ENCODE measurements around the gene INHBA.

INHBA gene

DNA sequence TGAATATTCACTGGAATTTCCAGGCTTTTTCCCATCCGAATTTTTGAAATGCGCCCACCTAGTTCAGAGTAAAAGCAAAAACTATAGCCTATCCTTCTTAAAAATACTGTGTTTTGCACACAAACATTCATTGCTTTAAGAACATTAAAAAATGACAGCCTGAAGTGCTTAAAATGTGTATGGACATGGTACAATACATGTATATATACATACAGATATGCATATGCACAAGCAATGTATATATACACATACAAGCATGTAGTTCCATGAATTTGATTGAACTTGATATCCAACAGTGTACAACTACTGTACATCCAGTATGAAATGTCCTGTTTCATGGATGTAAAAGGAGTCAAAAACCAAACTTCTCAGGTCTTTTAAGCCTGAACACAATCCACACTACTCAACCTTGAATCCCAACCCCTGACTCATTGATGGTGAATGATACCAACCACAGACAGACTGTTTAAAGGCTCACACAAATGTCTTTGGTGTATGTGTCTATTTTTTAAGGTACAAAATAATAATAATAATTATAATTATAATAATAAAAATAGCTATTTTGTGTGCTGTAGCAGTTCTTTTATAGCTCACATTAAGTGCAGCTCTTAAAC, 14.8 kb downstream of the INHBA start:
- Histone ChIP-seq H3K9ac (ENCODE audit: low read length in 2 of 2) (no peak overlapping the region), H3K27ac (ENCODE audit: low read length) (no peak overlapping the region), H3K4me3 (ENCODE audit: low read length in 2 of 2) (no peak overlapping the region), H3K4me1 (ENCODE audit: control insufficient read depth, insufficient read depth, low read length) (peaks cover 15% of the 10 kb centered on the region), H3K27me3 (ENCODE audit: control insufficient read depth in 1 of 2, insufficient read depth in 2 of 2, low read length in 2 of 2) (no peaks in the 10 kb centered on the region), H3K36me3 (ENCODE audit: control insufficient read depth in 2 of 2, insufficient read depth in 2 of 2, low read length in 2 of 2) (peaks cover 0 to 8% of the 10 kb centered on the region in 2 donors), H3K9me3 (ENCODE audit: control insufficient read depth in 2 of 2, low read length in 2 of 2) (no peaks in the 10 kb centered on the region)

DNA sequence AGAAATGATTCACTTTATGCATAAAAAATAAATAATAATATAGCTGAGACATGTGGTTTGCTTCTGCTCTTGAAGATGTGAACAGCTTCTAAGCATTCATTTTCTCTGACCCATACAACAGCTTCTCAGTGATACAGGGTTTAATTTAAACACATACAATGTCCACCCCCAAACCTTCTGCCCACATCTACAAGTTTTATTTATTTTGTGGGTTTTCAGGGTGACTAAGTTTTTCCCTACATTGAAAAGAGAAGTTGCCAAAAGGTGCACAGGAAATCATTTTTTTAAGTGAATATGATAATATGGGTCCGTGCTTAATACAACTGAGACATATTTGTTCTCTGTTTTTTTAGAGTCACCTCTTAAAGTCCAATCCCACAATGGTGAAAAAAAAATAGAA, 17.2 kb downstream of the INHBA start:
- Histone ChIP-seq H3K4me1 (ENCODE audit: control insufficient read depth, insufficient read depth, low read length) (no peaks in the 10 kb centered on the region), H3K27ac (ENCODE audit: low read length) (no peak overlapping the region), H3K27me3 (ENCODE audit: control insufficient read depth in 1 of 2, insufficient read depth in 2 of 2, low read length in 2 of 2) (no peaks in the 10 kb centered on the region), H3K9ac (ENCODE audit: low read length in 2 of 2) (no peak overlapping the region), H3K4me3 (ENCODE audit: low read length in 2 of 2) (no peak overlapping the region), H3K9me3 (ENCODE audit: control insufficient read depth in 2 of 2, low read length in 2 of 2) (no peaks in the 10 kb centered on the region), H3K36me3 (ENCODE audit: control insufficient read depth in 2 of 2, insufficient read depth in 2 of 2, low read length in 2 of 2) (peaks cover 0 to 8% of the 10 kb centered on the region in 2 donors)

GRCh38 chr7:41682422-41682821, 20.5 kb downstream of the INHBA start:
- no peaks in the 10 kb centered on the region for H3K4me1 ChIP-seq (ENCODE audit: control insufficient read depth, insufficient read depth, low read length)
- no peaks in the 10 kb centered on the region for H3K36me3 ChIP-seq (ENCODE audit: control insufficient read depth in 2 of 2, insufficient read depth in 2 of 2, low read length in 2 of 2)
- no peaks in the 10 kb centered on the region for H3K27me3 ChIP-seq (ENCODE audit: control insufficient read depth in 1 of 2, insufficient read depth in 2 of 2, low read length in 2 of 2)
- no peak overlapping the region for H3K27ac ChIP-seq (ENCODE audit: low read length)
- H3K9me3 ChIP-seq (ENCODE audit: control insufficient read depth in 2 of 2, low read length in 2 of 2): no peaks in the 10 kb centered on the region
- no peak overlapping the region for H3K4me3 ChIP-seq (ENCODE audit: low read length in 2 of 2)
- H3K9ac ChIP-seq (ENCODE audit: low read length in 2 of 2): no peak overlapping the region

DNA sequence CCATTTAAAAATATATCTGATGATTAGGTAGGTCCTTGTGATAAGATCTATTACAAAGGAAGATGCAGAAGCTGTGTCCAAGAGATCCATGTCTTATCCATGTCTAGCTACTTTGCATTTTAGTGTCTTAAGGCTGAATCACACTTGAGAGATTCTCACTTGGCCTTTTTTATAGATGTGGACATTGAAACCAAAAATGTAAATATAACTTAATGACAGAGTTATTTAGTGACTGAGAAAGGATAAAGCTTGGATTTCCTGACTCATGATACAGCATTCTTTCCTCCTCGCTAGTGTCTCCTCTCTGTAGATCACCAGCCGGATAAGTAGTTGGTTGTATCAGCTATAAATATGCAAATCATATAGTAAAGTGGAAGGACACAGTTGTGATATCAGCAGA, 23.3 kb downstream of the INHBA start:
- Histone ChIP-seq H3K27ac (ENCODE audit: low read length) (no peak overlapping the region), H3K36me3 (ENCODE audit: control insufficient read depth in 2 of 2, insufficient read depth in 2 of 2, low read length in 2 of 2) (no peaks in the 10 kb centered on the region), H3K4me3 (ENCODE audit: low read length in 2 of 2) (no peak overlapping the region), H3K9ac (ENCODE audit: low read length in 2 of 2) (no peak overlapping the region), H3K4me1 (ENCODE audit: control insufficient read depth, insufficient read depth, low read length) (no peaks in the 10 kb centered on the region), H3K9me3 (ENCODE audit: control insufficient read depth in 2 of 2, low read length in 2 of 2) (no peaks in the 10 kb centered on the region), H3K27me3 (ENCODE audit: control insufficient read depth in 1 of 2, insufficient read depth in 2 of 2, low read length in 2 of 2) (no peaks in the 10 kb centered on the region)

GRCh38 chr7:41674505-41675023, 28.3 kb downstream of the INHBA start:
- H3K27me3 ChIP-seq (ENCODE audit: control insufficient read depth in 1 of 2, insufficient read depth in 2 of 2, low read length in 2 of 2): no peaks in the 10 kb centered on the region
- no peaks in the 10 kb centered on the region for H3K36me3 ChIP-seq (ENCODE audit: control insufficient read depth in 2 of 2, insufficient read depth in 2 of 2, low read length in 2 of 2)
- H3K9me3 ChIP-seq (ENCODE audit: control insufficient read depth in 2 of 2, low read length in 2 of 2): no peaks in the 10 kb centered on the region
- no peak overlapping the region for H3K27ac ChIP-seq (ENCODE audit: low read length)
- no peaks in the 10 kb centered on the region for H3K4me1 ChIP-seq (ENCODE audit: control insufficient read depth, insufficient read depth, low read length)
- no peak overlapping the region for H3K4me3 ChIP-seq (ENCODE audit: low read length in 2 of 2)
- H3K9ac ChIP-seq (ENCODE audit: low read length in 2 of 2): no peak overlapping the region

DNA sequence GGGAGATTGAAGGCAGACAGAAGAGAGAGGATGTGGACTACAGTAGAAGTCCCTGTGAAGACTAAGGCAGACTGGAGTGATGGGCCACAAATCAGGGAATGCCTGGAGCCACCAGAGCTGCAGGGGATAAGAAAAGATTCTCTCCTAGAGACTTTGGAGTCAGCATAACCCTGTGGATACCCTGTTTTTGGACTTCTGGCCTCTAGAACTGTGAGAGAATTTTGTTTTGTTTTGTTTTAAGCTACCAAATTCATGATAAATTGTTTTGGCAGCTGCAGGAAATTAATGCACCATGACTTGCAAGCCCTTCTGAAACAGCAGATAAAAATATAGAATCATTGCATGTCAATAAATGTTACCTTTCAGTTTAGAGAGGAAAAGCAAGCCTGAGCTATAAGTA, 41.3 kb downstream of the INHBA start:
- H3K9ac ChIP-seq (ENCODE audit: low read length in 2 of 2): no peak overlapping the region
- H3K27me3 ChIP-seq (ENCODE audit: control insufficient read depth in 1 of 2, insufficient read depth in 2 of 2, low read length in 2 of 2): no peaks in the 10 kb centered on the region
- H3K27ac ChIP-seq (ENCODE audit: low read length): no peak overlapping the region
- no peak overlapping the region for H3K4me3 ChIP-seq (ENCODE audit: low read length in 2 of 2)
- H3K4me1 ChIP-seq (ENCODE audit: control insufficient read depth, insufficient read depth, low read length): no peaks in the 10 kb centered on the region
- no peaks in the 10 kb centered on the region for H3K36me3 ChIP-seq (ENCODE audit: control insufficient read depth in 2 of 2, insufficient read depth in 2 of 2, low read length in 2 of 2)
- H3K9me3 ChIP-seq (ENCODE audit: control insufficient read depth in 2 of 2, low read length in 2 of 2): no peaks in the 10 kb centered on the region

DNA sequence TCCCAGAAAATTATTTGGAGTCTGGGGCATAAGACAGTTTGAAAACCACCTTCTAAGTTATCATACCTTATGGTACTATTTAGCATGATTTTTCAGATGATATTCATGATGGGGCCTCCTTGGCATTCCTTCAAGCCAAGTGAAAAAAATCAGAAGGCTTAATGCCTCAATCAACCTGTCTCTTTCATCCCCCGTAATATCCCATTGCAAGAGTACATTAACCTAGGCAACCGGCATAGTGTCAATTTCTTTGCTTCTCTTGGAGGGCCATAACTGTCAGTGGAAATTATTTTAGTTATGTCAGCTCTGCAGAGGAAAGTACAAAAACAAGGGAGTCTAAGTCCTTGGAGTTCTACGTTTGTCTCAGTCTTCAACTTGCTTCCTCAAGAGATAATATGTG, 43.4 kb downstream of the INHBA start:
- Histone ChIP-seq H3K27ac (ENCODE audit: low read length) (no peak overlapping the region), H3K27me3 (ENCODE audit: control insufficient read depth in 1 of 2, insufficient read depth in 2 of 2, low read length in 2 of 2) (no peaks in the 10 kb centered on the region), H3K4me1 (ENCODE audit: control insufficient read depth, insufficient read depth, low read length) (no peaks in the 10 kb centered on the region), H3K36me3 (ENCODE audit: control insufficient read depth in 2 of 2, insufficient read depth in 2 of 2, low read length in 2 of 2) (no peaks in the 10 kb centered on the region), H3K4me3 (ENCODE audit: low read length in 2 of 2) (no peak overlapping the region), H3K9me3 (ENCODE audit: control insufficient read depth in 2 of 2, low read length in 2 of 2) (no peaks in the 10 kb centered on the region), H3K9ac (ENCODE audit: low read length in 2 of 2) (no peak overlapping the region)

- Histone ChIP-seq H3K9me3 (ENCODE audit: control insufficient read depth in 2 of 2, low read length in 2 of 2) (no peaks in the 10 kb centered on the region), H3K9ac (ENCODE audit: low read length in 2 of 2) (no peak overlapping the region), H3K4me3 (ENCODE audit: low read length in 2 of 2) (no peak overlapping the region), H3K36me3 (ENCODE audit: control insufficient read depth in 2 of 2, insufficient read depth in 2 of 2, low read length in 2 of 2) (no peaks in the 10 kb centered on the region), H3K27ac (ENCODE audit: low read length) (no peak overlapping the region), H3K4me1 (ENCODE audit: control insufficient read depth, insufficient read depth, low read length) (no peaks in the 10 kb centered on the region), H3K27me3 (ENCODE audit: control insufficient read depth in 1 of 2, insufficient read depth in 2 of 2, low read length in 2 of 2) (no peaks in the 10 kb centered on the region)
Observed at GRCh38 chr7:41656366-41656765, 46.5 kb downstream of the INHBA start.

DNA sequence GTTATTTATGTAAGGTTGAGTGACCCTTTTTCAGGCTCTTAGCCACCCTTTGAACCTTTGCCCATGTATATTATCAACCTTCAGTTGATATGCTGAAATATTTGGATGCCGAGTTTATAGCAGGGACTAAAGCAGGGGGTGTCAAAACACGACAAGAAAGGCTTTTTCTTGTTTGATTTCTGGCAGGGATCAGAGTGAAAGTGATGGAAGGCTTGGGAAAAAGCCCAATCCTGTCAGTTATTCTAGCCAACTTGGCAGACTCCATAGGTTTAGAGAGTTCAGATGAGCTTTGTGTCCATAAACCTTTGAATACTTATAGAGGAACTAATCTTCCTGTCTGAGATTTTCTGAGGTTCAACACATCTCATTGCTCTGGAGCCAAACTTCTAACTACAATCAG, 47.5 kb downstream of the INHBA start:
- H3K27me3 ChIP-seq (ENCODE audit: control insufficient read depth in 1 of 2, insufficient read depth in 2 of 2, low read length in 2 of 2): no peaks in the 10 kb centered on the region
- H3K27ac ChIP-seq (ENCODE audit: low read length): no peak overlapping the region
- no peak overlapping the region for H3K9ac ChIP-seq (ENCODE audit: low read length in 2 of 2)

GRCh38 chr7:41652267-41652666, 50.6 kb downstream of the INHBA start:
- Histone ChIP-seq H3K36me3 (ENCODE audit: control insufficient read depth in 2 of 2, insufficient read depth in 2 of 2, low read length in 2 of 2) (no peaks in the 10 kb centered on the region), H3K4me3 (ENCODE audit: low read length in 2 of 2) (no peak overlapping the region), H3K9ac (ENCODE audit: low read length in 2 of 2) (no peak overlapping the region), H3K27ac (ENCODE audit: low read length) (no peak overlapping the region), H3K27me3 (ENCODE audit: control insufficient read depth in 1 of 2, insufficient read depth in 2 of 2, low read length in 2 of 2) (no peaks in the 10 kb centered on the region), H3K4me1 (ENCODE audit: control insufficient read depth, insufficient read depth, low read length) (no peaks in the 10 kb centered on the region), H3K9me3 (ENCODE audit: control insufficient read depth in 2 of 2, low read length in 2 of 2) (no peaks in the 10 kb centered on the region)

More for the DNA sequence above, 47.5 kb downstream of the INHBA start:
- no peak overlapping the region for H3K4me3 ChIP-seq (ENCODE audit: low read length in 2 of 2)
- no peaks in the 10 kb centered on the region for H3K36me3 ChIP-seq (ENCODE audit: control insufficient read depth in 2 of 2, insufficient read depth in 2 of 2, low read length in 2 of 2)
- no peaks in the 10 kb centered on the region for H3K4me1 ChIP-seq (ENCODE audit: control insufficient read depth, insufficient read depth, low read length)
- H3K9me3 ChIP-seq (ENCODE audit: control insufficient read depth in 2 of 2, low read length in 2 of 2): no peaks in the 10 kb centered on the region

GRCh38 chr7:41648501-41648900, 54.4 kb downstream of the INHBA start:
- no peaks in the 10 kb centered on the region for H3K4me1 ChIP-seq (ENCODE audit: control insufficient read depth, insufficient read depth, low read length)
- no peak overlapping the region for H3K27ac ChIP-seq (ENCODE audit: low read length)
- no peaks in the 10 kb centered on the region for H3K27me3 ChIP-seq (ENCODE audit: control insufficient read depth in 1 of 2, insufficient read depth in 2 of 2, low read length in 2 of 2)
- no peaks in the 10 kb centered on the region for H3K9me3 ChIP-seq (ENCODE audit: control insufficient read depth in 2 of 2, low read length in 2 of 2)
- no peak overlapping the region for H3K4me3 ChIP-seq (ENCODE audit: low read length in 2 of 2)
- no peaks in the 10 kb centered on the region for H3K36me3 ChIP-seq (ENCODE audit: control insufficient read depth in 2 of 2, insufficient read depth in 2 of 2, low read length in 2 of 2)
- H3K9ac ChIP-seq (ENCODE audit: low read length in 2 of 2): no peak overlapping the region

Data from stomach smooth muscle (tissue), 2 donors.